IMR-90 (cell line): ENCODE results near the gene RARB. TPM values are rescaled to one million over a fixed set of nuclear protein-coding genes. Genes with fewer than 3 reads are reported as not detected.

ENCODE experiments used
- ATAC-seq: fragments of 200-7000 bp; cut with Tn5 transposase; 2 replicates; pipeline ENCODE4 v1.9.1; 2020; ENCODE audit warnings: low read depth, mild to moderate bottlenecking, moderate library complexity
- BruUV-seq: library from RNA; stranded (reverse); fragments of 400-500 nt; replicated peaks from 2 replicates; lab custom pipeline; 2021; lab: Mats Ljungman, UMichigan
- CTCF ChIA-PET: fragments of 300-600 bp; formaldehyde crosslinking; extraction: SDS; loops from one replicate; lab custom pipeline; 2021; ENCODE audit warnings: antibody characterized with exemption; lab: Yijun Ruan, JAX
- POLR2A ChIA-PET: fragments of 300-600 bp; sonication (Branson Sonifier 250); formaldehyde crosslinking; loops from one replicate; lab custom pipeline; 2022; ENCODE audit warnings: antibody characterized with exemption; ENCODE audit not compliant: unreplicated experiment; lab: Charles Lee
- DNase-seq: peaks from one replicate; pipeline ENCODE4 v3.0.0; 2013
- H2AFZ ChIP-seq: replicated peaks from 2 replicates; pipeline ENCODE3; 2013; ENCODE audit warnings: low read length, mild to moderate bottlenecking; ENCODE audit not compliant: poor library complexity
- H2AK5ac ChIP-seq: 2 replicates; pipeline ENCODE4 v1.6.1; 2013; ENCODE audit warnings: low read depth, low read length, inconsistent platforms
- H2AK9ac ChIP-seq: replicated peaks from 2 replicates; pipeline ENCODE3; 2013; ENCODE audit warnings: mild to moderate bottlenecking, low read depth, low read length, moderate library complexity; ENCODE audit not compliant: poor library complexity
- H2BK120ac ChIP-seq: 2 replicates; pipeline ENCODE4 v1.6.1; 2013; ENCODE audit warnings: low read depth, low read length, inconsistent platforms
- H2BK15ac ChIP-seq: 3 replicates; pipeline ENCODE4 v1.6.1; 2013; ENCODE audit warnings: low read depth, low read length, inconsistent platforms
- H2BK20ac ChIP-seq: 2 replicates; pipeline ENCODE4 v1.6.1; 2013; ENCODE audit warnings: low read depth, mild to moderate bottlenecking, inconsistent platforms, low read length, moderate library complexity
- H2BK5ac ChIP-seq: 2 replicates; pipeline ENCODE4 v1.6.1; 2013; ENCODE audit warnings: mild to moderate bottlenecking, low read depth, low read length, inconsistent platforms; ENCODE audit not compliant: poor library complexity, severe bottlenecking
- H3K14ac ChIP-seq: replicated peaks from 2 replicates; pipeline ENCODE4 v1.6.1; 2013; ENCODE audit warnings: low read depth, low read length, inconsistent platforms
- H3K18ac ChIP-seq: 2 replicates; pipeline ENCODE4 v1.6.1; 2013; ENCODE audit warnings: low read depth, low read length, control low read depth
- H3K23ac ChIP-seq: 2 replicates; pipeline ENCODE4 v1.6.1; 2013; ENCODE audit warnings: low read depth, low read length, inconsistent platforms
- H3K27ac ChIP-seq: 2 replicates; pipeline ENCODE4 v1.5.1; 2013; ENCODE audit warnings: mild to moderate bottlenecking, control low read depth, low read length; ENCODE audit not compliant: insufficient read depth
- H3K27me3 ChIP-seq: 2 replicates; pipeline ENCODE4 v1.6.1; 2013; ENCODE audit warnings: low read length; ENCODE audit not compliant: control insufficient read depth, insufficient read depth
- H3K36me3 ChIP-seq: 2 replicates; pipeline ENCODE4 v1.6.1; 2013; ENCODE audit warnings: low read length, mixed read lengths; ENCODE audit not compliant: control insufficient read depth, insufficient read depth
- H3K4ac ChIP-seq: 2 replicates; pipeline ENCODE4 v1.6.1; 2013; ENCODE audit warnings: low read depth, low read length, inconsistent platforms
- H3K4me1 ChIP-seq: 2 replicates; pipeline ENCODE4 v1.6.1; 2013; ENCODE audit warnings: low read length, mixed read lengths; ENCODE audit not compliant: control insufficient read depth, insufficient read depth
- H3K4me2 ChIP-seq: 2 replicates; pipeline ENCODE4 v1.6.1; 2013; ENCODE audit warnings: low read depth, mild to moderate bottlenecking, control low read depth, low read length, moderate library complexity
- H3K4me3 ChIP-seq: 2 replicates; pipeline ENCODE4 v1.5.1; 2013; ENCODE audit warnings: low read depth, mild to moderate bottlenecking, control low read depth, low read length, moderate library complexity; ENCODE audit not compliant: insufficient read depth
- H3K56ac ChIP-seq: 2 replicates; pipeline ENCODE4 v1.6.1; 2013; ENCODE audit warnings: low read length, inconsistent platforms; ENCODE audit not compliant: insufficient read depth; ENCODE audit errors: extremely low read depth
- H3K79me1 ChIP-seq, 2 experiments: 2 replicates each; pipeline ENCODE4 v1.6.1; 2013; ENCODE audit warnings: low read length in 2 of 2, inconsistent platforms in 1 of 2, low read depth in 1 of 2
- H3K9ac ChIP-seq: 2 replicates; pipeline ENCODE4 v1.6.1; 2013; ENCODE audit warnings: low read depth, low read length, control low read depth
- H3K9me1 ChIP-seq: 2 replicates; pipeline ENCODE4 v1.6.1; 2013; ENCODE audit warnings: low read length, inconsistent platforms; ENCODE audit not compliant: insufficient read depth
- H3K9me3 ChIP-seq: 2 replicates; pipeline ENCODE4 v1.6.1; 2013; ENCODE audit warnings: low read length; ENCODE audit not compliant: control insufficient read depth, insufficient read depth
- H4K20me1 ChIP-seq: 2 replicates; pipeline ENCODE4 v1.6.1; 2013; ENCODE audit warnings: low read length, inconsistent platforms; ENCODE audit not compliant: insufficient read depth
- H4K5ac ChIP-seq: 2 replicates; pipeline ENCODE4 v1.6.1; 2013; ENCODE audit warnings: mild to moderate bottlenecking, low read depth, low read length, control low read depth
- H4K8ac ChIP-seq, 2 experiments: 2 replicates each; pipeline ENCODE4 v1.6.1; 2013; ENCODE audit warnings: low read depth in 2 of 2, low read length in 2 of 2, control low read depth in 1 of 2, inconsistent platforms in 1 of 2
- H4K91ac ChIP-seq: 2 replicates; pipeline ENCODE4 v1.6.1; 2013; ENCODE audit warnings: low read depth, low read length, inconsistent platforms; ENCODE audit not compliant: insufficient read depth
- BHLHE40 ChIP-seq: fragments of 150-350 bp; IDR thresholded peaks from 2 replicates; pipeline ENCODE4 v1.6.1; 2016; ENCODE audit warnings: mild to moderate bottlenecking, low read depth, low read length
- WGBS, 2 experiments: methylation state at CpG; one replicate each; pipeline versions ENCODE4 v1.1.5 to v1.1.7; 2013; ENCODE audit warnings: missing lambda C conversion rate in 2 of 2; ENCODE audit not compliant: insufficient read length in 1 of 2; ENCODE audit errors: extremely low coverage in 2 of 2; 5-methylcytosine and 5-hydroxymethylcytosine counted together
- dilution Hi-C: fragments of 300-500 bp; cut with HindIII; formaldehyde crosslinking; loops from one replicate; pipeline ENCODE4 v1.14.3; 2018; ENCODE audit warnings: low sequenced_read_pairs; ENCODE audit not compliant: unreplicated experiment
- in situ Hi-C: fragments of 300-500 bp; cut with MboI; formaldehyde crosslinking; loops from 3 replicates; pipeline ENCODE4 v1.14.3; 2019; ENCODE audit warnings: low sequenced_read_pairs, inconsistent platforms, mixed read lengths
- intact Hi-C: fragments of 100-400 bp; cut with micrococcal nuclease; formaldehyde crosslinking; loops from 2 replicates; pipeline ENCODE4 v1.10.0; 2022
- polyA plus RNA-seq, 3 experiments: library from polyadenylated mRNA; depleted of rRNA; stranded (reverse); fragments of >200 nt; gene quantifications; 2 replicates each; pipeline ENCODE4 v1.2.3, GENCODE V29; 2012; ENCODE audit warnings: low replicate concordance in 1 of 3
- total RNA-seq: library from RNA; depleted of rRNA; stranded (reverse); fragments of >200 nt; gene quantifications from 2 replicates; pipeline ENCODE4 v1.2.3, GENCODE V29; 2012
- TF ChIP-seq, protein P1 (sequence below): fragments of 150-350 bp; IDR thresholded peaks from 2 replicates; pipeline ENCODE4 v1.6.1; 2017; ENCODE audit warnings: mild to moderate bottlenecking, antibody characterized with exemption, low read length, low read depth

RARB gene
- total and polyA plus RNA-seq, 2 of the 4 experiments (the other 2 are of a cell fraction), result 0.53 to 1.4 TPM

DNA sequence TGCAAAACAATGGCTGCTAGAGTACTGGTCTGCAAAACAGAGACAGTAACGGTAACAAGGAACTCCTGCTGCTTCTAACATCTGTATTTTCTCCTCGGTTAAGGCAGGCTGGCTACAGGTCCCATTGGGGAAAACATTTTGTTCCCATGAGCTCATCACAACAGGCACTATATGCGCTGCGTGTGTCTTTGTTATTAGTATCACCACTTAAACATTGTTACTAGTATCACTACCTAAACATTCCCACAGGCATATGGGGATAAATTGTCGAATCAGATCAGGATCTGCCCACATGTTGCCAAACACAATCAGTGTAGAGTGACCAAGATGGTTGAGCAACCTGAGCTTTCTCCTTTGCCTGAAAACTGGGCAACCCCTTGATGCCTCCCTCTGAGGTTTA, 159.5 kb downstream of the RARB start:
- Histone ChIP-seq H3K18ac (no peak overlapping the region), H3K4me3 (no peak overlapping the region), H3K79me1 (no peaks in the 10 kb centered on the region), H4K5ac (no peak overlapping the region), H3K4me1 (peaks cover 1% of the 10 kb centered on the region), H2BK120ac (no peak overlapping the region), H2AK5ac (no peak overlapping the region), H4K8ac (no peak overlapping the region), H4K20me1 (no peaks in the 10 kb centered on the region), H3K4me2 (no peak overlapping the region), H2AK9ac (no peak overlapping the region), H2AFZ (no peak overlapping the region), H3K9me1 (peaks cover 8% of the 10 kb centered on the region), H2BK5ac (no peak overlapping the region), H3K9me3 (no peaks in the 10 kb centered on the region), H3K14ac (no peak overlapping the region), H3K4ac (no peak overlapping the region), H4K91ac (no peak overlapping the region), H3K36me3 (no peaks in the 10 kb centered on the region), H2BK20ac (no peak overlapping the region), H3K9ac (no peak overlapping the region), H3K27ac (no peak overlapping the region), H3K23ac (no peak overlapping the region), H3K56ac (no peak overlapping the region), H3K27me3 (no peaks in the 10 kb centered on the region), H2BK15ac (no peak overlapping the region)
- DNase-seq (no peak), ATAC-seq (no peak)
- dilution Hi-C loops, result no loop called here
- in situ Hi-C loops, result loop anchor here (10.0 to 25.0 kb wide), 2 partner anchors 623 to 1325 kb away; no protein-coding TSS in a partner anchor
- ChIA-PET CTCF (interaction anchor here (1.0 kb wide), 1 partner anchor 9 kb away, joined by 4 read pairs; no protein-coding TSS in a partner anchor), POLR2A (no interaction called here)
- no CpG with 5 or more reads among the region's 5 CpGs for WGBS, 2 experiments
- TF ChIP-seq, protein P1, sequence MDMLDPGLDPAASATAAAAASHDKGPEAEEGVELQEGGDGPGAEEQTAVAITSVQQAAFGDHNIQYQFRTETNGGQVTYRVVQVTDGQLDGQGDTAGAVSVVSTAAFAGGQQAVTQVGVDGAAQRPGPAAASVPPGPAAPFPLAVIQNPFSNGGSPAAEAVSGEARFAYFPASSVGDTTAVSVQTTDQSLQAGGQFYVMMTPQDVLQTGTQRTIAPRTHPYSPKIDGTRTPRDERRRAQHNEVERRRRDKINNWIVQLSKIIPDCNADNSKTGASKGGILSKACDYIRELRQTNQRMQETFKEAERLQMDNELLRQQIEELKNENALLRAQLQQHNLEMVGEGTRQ, result no peak
- TF ChIP-seq BHLHE40, result no peak
- intact Hi-C loops, result no loop called here
- BruUV-seq, result no TSS peak
